ENCODE data around the gene NID2.

Gene NID2

GRCh38 chr14:52005625-52006024 is 63.2 kb downstream of the NID2 start:
- H3K4me1 ChIP-seq (ENCODE audit: control insufficient read depth in 2 of 2, insufficient read depth in 2 of 2, low read length in 2 of 2), result no peaks in the 10 kb centered on the region
- peaks cover 70 to 75% of the 10 kb centered on the region in 2 donors for H3K36me3 ChIP-seq (ENCODE audit: control insufficient read depth in 2 of 2, insufficient read depth in 2 of 2, low read length in 2 of 2)
- H3K27me3 ChIP-seq (ENCODE audit: control insufficient read depth in 2 of 2, insufficient read depth in 2 of 2, low read length in 2 of 2), result no peaks in the 10 kb centered on the region
- no peak overlapping the region for H3K9ac ChIP-seq (ENCODE audit: low read depth in 1 of 2, low read length in 2 of 2)
- no peaks in the 10 kb centered on the region for H3K9me3 ChIP-seq (ENCODE audit: control insufficient read depth in 2 of 2, low read length in 2 of 2)
- H3K4me3 ChIP-seq (ENCODE audit: low read length in 2 of 2), result no peak overlapping the region
- H3K27ac ChIP-seq (ENCODE audit: low read depth in 2 of 2, low read length in 2 of 2), result no peak overlapping the region

DNA sequence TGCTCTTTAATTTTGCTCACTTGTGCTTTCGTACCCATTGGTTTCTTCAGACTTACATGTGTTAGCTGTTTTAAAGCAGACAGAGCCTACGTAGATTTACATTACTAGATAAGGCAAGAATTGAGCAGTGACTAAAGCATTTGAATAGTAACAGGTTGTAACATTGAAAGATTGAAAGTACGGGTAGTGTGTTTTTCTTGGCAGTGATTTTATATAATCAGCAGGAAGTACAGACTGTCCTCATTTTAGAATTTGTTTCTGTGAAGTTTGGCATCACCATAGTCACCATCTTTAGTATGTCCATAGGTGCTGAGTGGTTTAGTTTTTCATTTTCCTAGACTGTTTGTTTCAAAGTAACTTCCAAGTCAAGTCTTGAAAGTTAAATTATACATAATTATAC is 65.5 kb downstream of the NID2 start:
- H3K4me1 ChIP-seq (ENCODE audit: control insufficient read depth in 2 of 2, insufficient read depth in 2 of 2, low read length in 2 of 2), result no peaks in the 10 kb centered on the region
- peaks cover 64 to 70% of the 10 kb centered on the region in 2 donors for H3K36me3 ChIP-seq (ENCODE audit: control insufficient read depth in 2 of 2, insufficient read depth in 2 of 2, low read length in 2 of 2)
- no peaks in the 10 kb centered on the region for H3K9me3 ChIP-seq (ENCODE audit: control insufficient read depth in 2 of 2, low read length in 2 of 2)
- no peak overlapping the region for H3K4me3 ChIP-seq (ENCODE audit: low read length in 2 of 2)
- H3K9ac ChIP-seq (ENCODE audit: low read depth in 1 of 2, low read length in 2 of 2), result no peak overlapping the region
- H3K27me3 ChIP-seq (ENCODE audit: control insufficient read depth in 2 of 2, insufficient read depth in 2 of 2, low read length in 2 of 2), result no peaks in the 10 kb centered on the region
- H3K27ac ChIP-seq (ENCODE audit: low read depth in 2 of 2, low read length in 2 of 2), result peak overlapping the region; percentile 26 to 32

DNA sequence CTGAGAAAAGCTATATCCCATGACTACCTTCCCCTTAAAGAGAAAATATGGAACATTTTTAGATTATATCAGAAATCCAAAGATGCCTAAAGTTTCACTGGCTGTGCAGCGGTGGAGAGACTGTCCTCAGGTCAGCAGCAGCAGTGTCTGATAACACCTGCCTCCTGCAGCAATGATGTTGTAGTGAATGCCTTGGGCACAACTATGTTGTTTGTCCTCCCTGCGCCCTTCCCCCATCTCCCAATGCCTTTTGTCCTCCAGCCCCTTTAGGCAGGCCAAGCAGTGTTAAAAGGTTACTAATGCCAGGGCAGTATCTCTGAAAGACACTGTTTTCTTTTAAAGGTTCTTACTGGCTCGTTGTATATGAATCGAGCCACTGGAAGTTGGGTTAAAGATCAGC is 66.3 kb downstream of the NID2 start:
- H3K4me1 ChIP-seq (ENCODE audit: control insufficient read depth in 2 of 2, insufficient read depth in 2 of 2, low read length in 2 of 2), result no peaks in the 10 kb centered on the region
- H3K9ac ChIP-seq (ENCODE audit: low read depth in 1 of 2, low read length in 2 of 2), result no peak overlapping the region
- H3K27ac ChIP-seq (ENCODE audit: low read depth in 2 of 2, low read length in 2 of 2), result peak overlapping the region; percentile 26 to 32
- H3K36me3 ChIP-seq (ENCODE audit: control insufficient read depth in 2 of 2, insufficient read depth in 2 of 2, low read length in 2 of 2), result peaks cover 59 to 63% of the 10 kb centered on the region in 2 donors
- H3K9me3 ChIP-seq (ENCODE audit: control insufficient read depth in 2 of 2, low read length in 2 of 2), result no peaks in the 10 kb centered on the region
- H3K4me3 ChIP-seq (ENCODE audit: low read length in 2 of 2), result no peak overlapping the region
- no peaks in the 10 kb centered on the region for H3K27me3 ChIP-seq (ENCODE audit: control insufficient read depth in 2 of 2, insufficient read depth in 2 of 2, low read length in 2 of 2)

DNA sequence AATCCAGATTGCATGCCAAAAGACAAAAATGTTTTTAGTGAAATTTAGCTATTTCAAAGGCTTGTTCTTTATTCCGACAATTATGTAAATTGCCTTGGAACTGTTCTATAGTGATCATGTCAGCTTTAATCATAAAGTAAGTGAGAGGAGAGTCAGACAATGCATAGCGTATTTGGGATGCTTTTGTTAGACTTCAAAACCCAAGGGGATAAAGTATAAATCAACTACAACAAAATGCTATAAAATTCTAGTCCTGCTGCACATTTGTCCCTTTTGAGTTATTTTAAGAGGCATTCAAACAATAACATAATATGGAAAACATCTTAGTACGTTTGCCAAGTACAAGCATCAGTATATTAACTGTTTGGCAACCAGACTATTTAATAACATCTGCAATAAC is 68.2 kb downstream of the NID2 start:
- no peak overlapping the region for H3K4me3 ChIP-seq (ENCODE audit: low read length in 2 of 2)
- H3K27ac ChIP-seq (ENCODE audit: low read depth in 2 of 2, low read length in 2 of 2), result no peak overlapping the region
- no peaks in the 10 kb centered on the region for H3K9me3 ChIP-seq (ENCODE audit: control insufficient read depth in 2 of 2, low read length in 2 of 2)
- no peaks in the 10 kb centered on the region for H3K27me3 ChIP-seq (ENCODE audit: control insufficient read depth in 2 of 2, insufficient read depth in 2 of 2, low read length in 2 of 2)
- H3K9ac ChIP-seq (ENCODE audit: low read depth in 1 of 2, low read length in 2 of 2), result no peak overlapping the region
- peaks cover 47 to 52% of the 10 kb centered on the region in 2 donors for H3K36me3 ChIP-seq (ENCODE audit: control insufficient read depth in 2 of 2, insufficient read depth in 2 of 2, low read length in 2 of 2)
- H3K4me1 ChIP-seq (ENCODE audit: control insufficient read depth in 2 of 2, insufficient read depth in 2 of 2, low read length in 2 of 2), result no peaks in the 10 kb centered on the region

- Histone ChIP-seq H3K27me3 (ENCODE audit: control insufficient read depth in 2 of 2, insufficient read depth in 2 of 2, low read length in 2 of 2) (no peaks in the 10 kb centered on the region), H3K9me3 (ENCODE audit: control insufficient read depth in 2 of 2, low read length in 2 of 2) (no peaks in the 10 kb centered on the region), H3K27ac (ENCODE audit: low read depth in 2 of 2, low read length in 2 of 2) (no peak overlapping the region), H3K9ac (ENCODE audit: low read depth in 1 of 2, low read length in 2 of 2) (no peak overlapping the region), H3K36me3 (ENCODE audit: control insufficient read depth in 2 of 2, insufficient read depth in 2 of 2, low read length in 2 of 2) (peaks cover 46% of the 10 kb centered on the region in 2 donors), H3K4me1 (ENCODE audit: control insufficient read depth in 2 of 2, insufficient read depth in 2 of 2, low read length in 2 of 2) (no peaks in the 10 kb centered on the region), H3K4me3 (ENCODE audit: low read length in 2 of 2) (no peak overlapping the region)
These were observed 68.8 kb downstream of the NID2 start for GRCh38 chr14:52000019-52000582.

DNA sequence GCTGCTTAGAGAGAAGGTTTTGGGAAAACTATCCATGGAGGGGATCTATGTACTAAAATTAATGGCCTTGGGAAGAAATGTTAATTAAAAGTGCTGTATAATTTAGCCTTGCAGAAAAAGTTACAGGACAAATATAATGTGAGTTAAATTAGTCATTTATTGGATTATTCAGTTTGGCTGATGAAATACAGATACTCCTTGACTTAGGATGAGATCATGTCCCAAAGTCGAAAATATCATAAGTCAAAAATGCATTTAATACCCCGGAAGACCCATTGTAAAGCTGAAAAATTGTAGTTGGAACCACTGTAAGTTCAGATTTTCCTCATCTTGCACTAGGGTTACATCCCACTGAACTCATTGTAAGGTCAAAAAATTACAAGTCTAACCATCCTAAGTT is 69.8 kb downstream of the NID2 start:
- H3K27ac ChIP-seq (ENCODE audit: low read depth in 2 of 2, low read length in 2 of 2), result no peak overlapping the region
- H3K27me3 ChIP-seq (ENCODE audit: control insufficient read depth in 2 of 2, insufficient read depth in 2 of 2, low read length in 2 of 2), result no peaks in the 10 kb centered on the region
- H3K9ac ChIP-seq (ENCODE audit: low read depth in 1 of 2, low read length in 2 of 2), result no peak overlapping the region
- H3K36me3 ChIP-seq (ENCODE audit: control insufficient read depth in 2 of 2, insufficient read depth in 2 of 2, low read length in 2 of 2), result peaks cover 47% of the 10 kb centered on the region in 2 donors
- no peaks in the 10 kb centered on the region for H3K4me1 ChIP-seq (ENCODE audit: control insufficient read depth in 2 of 2, insufficient read depth in 2 of 2, low read length in 2 of 2)
- H3K9me3 ChIP-seq (ENCODE audit: control insufficient read depth in 2 of 2, low read length in 2 of 2), result no peaks in the 10 kb centered on the region
- H3K4me3 ChIP-seq (ENCODE audit: low read length in 2 of 2), result no peak overlapping the region

DNA sequence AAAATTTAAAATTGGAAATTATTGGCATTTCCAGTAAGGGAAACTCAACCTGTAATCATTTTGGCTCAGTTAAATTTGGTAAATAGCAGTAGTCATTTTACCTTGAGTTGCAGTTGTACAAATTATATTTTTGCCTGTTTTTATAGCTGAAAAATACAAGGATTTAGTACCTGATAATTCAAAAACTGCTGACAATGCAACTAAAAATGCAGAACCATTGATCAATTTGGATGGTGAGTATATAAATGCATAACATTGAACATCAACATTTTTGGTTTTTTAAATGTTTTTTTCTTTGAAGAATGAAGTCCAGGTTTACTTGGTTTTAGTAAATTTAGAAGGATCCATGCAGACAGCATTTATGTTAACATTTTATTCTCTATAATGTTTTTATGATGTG is 70.5 kb downstream of the NID2 start:
- Histone ChIP-seq H3K27me3 (ENCODE audit: control insufficient read depth in 2 of 2, insufficient read depth in 2 of 2, low read length in 2 of 2) (no peaks in the 10 kb centered on the region), H3K27ac (ENCODE audit: low read depth in 2 of 2, low read length in 2 of 2) (no peak overlapping the region), H3K4me3 (ENCODE audit: low read length in 2 of 2) (no peak overlapping the region), H3K36me3 (ENCODE audit: control insufficient read depth in 2 of 2, insufficient read depth in 2 of 2, low read length in 2 of 2) (peaks cover 44 to 49% of the 10 kb centered on the region in 2 donors), H3K9ac (ENCODE audit: low read depth in 1 of 2, low read length in 2 of 2) (no peak overlapping the region), H3K9me3 (ENCODE audit: control insufficient read depth in 2 of 2, low read length in 2 of 2) (no peaks in the 10 kb centered on the region), H3K4me1 (ENCODE audit: control insufficient read depth in 2 of 2, insufficient read depth in 2 of 2, low read length in 2 of 2) (no peaks in the 10 kb centered on the region)

GRCh38 chr14:51996148-51996746 is 72.6 kb downstream of the NID2 start:
- Histone ChIP-seq H3K27ac (ENCODE audit: low read depth in 2 of 2, low read length in 2 of 2) (no peak overlapping the region), H3K4me3 (ENCODE audit: low read length in 2 of 2) (no peak overlapping the region), H3K9ac (ENCODE audit: low read depth in 1 of 2, low read length in 2 of 2) (no peak overlapping the region), H3K36me3 (ENCODE audit: control insufficient read depth in 2 of 2, insufficient read depth in 2 of 2, low read length in 2 of 2) (peaks cover 42 to 44% of the 10 kb centered on the region in 2 donors), H3K27me3 (ENCODE audit: control insufficient read depth in 2 of 2, insufficient read depth in 2 of 2, low read length in 2 of 2) (no peaks in the 10 kb centered on the region), H3K9me3 (ENCODE audit: control insufficient read depth in 2 of 2, low read length in 2 of 2) (no peaks in the 10 kb centered on the region), H3K4me1 (ENCODE audit: control insufficient read depth in 2 of 2, insufficient read depth in 2 of 2, low read length in 2 of 2) (no peaks in the 10 kb centered on the region)

DNA sequence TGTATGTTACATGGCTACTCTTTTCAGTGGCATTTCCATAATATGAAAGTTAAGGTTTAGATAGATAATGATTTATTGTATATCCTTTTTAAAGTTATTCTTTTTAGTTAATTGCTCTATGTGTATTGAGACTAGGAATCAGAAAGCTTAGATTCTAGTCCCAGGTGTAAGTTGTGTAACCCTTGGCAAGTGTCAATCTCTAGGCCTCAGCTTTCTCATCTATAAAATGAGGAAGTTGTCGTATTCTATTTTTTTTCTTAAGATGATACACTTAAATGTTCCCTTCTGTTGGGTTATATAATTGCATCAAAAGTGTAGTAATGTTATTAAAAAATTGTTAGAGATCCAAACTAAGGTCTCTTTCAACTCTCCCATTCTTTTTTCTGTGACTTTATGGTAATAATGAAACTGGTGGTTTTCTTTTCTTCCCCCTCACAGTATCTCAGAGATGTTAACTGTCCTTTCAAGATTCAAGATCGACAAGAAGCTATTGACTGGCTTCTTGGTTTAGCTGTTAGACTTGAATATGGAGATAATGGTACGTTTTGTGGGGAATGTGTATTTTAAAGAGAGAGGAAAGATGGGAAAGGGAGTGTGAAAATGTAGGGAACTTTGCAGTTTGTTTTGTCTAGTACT is 75.5 kb downstream of the NID2 start:
- H3K36me3 ChIP-seq (ENCODE audit: control insufficient read depth in 2 of 2, insufficient read depth in 2 of 2, low read length in 2 of 2), result peaks cover 27 to 33% of the 10 kb centered on the region in 2 donors
- H3K9me3 ChIP-seq (ENCODE audit: control insufficient read depth in 2 of 2, low read length in 2 of 2), result no peaks in the 10 kb centered on the region
- no peak overlapping the region for H3K4me3 ChIP-seq (ENCODE audit: low read length in 2 of 2)
- H3K27me3 ChIP-seq (ENCODE audit: control insufficient read depth in 2 of 2, insufficient read depth in 2 of 2, low read length in 2 of 2), result no peaks in the 10 kb centered on the region
- peaks cover 0 to 14% of the 10 kb centered on the region in 2 donors for H3K4me1 ChIP-seq (ENCODE audit: control insufficient read depth in 2 of 2, insufficient read depth in 2 of 2, low read length in 2 of 2)
- H3K9ac ChIP-seq (ENCODE audit: low read depth in 1 of 2, low read length in 2 of 2), result no peak overlapping the region
- no peak overlapping the region for H3K27ac ChIP-seq (ENCODE audit: low read depth in 2 of 2, low read length in 2 of 2)

- peak overlapping the region; percentile 68 to 97 for H3K9ac ChIP-seq (ENCODE audit: low read depth in 1 of 2, low read length in 2 of 2)
- peaks cover 21 to 29% of the 10 kb centered on the region in 2 donors for H3K36me3 ChIP-seq (ENCODE audit: control insufficient read depth in 2 of 2, insufficient read depth in 2 of 2, low read length in 2 of 2)
- H3K27ac ChIP-seq (ENCODE audit: low read depth in 2 of 2, low read length in 2 of 2), result no peak overlapping the region
- peak overlapping the region; percentile 95 to 98 for H3K4me3 ChIP-seq (ENCODE audit: low read length in 2 of 2)
- H3K4me1 ChIP-seq (ENCODE audit: control insufficient read depth in 2 of 2, insufficient read depth in 2 of 2, low read length in 2 of 2), result peaks cover 0 to 15% of the 10 kb centered on the region in 2 donors
- no peaks in the 10 kb centered on the region for H3K9me3 ChIP-seq (ENCODE audit: control insufficient read depth in 2 of 2, low read length in 2 of 2)
- H3K27me3 ChIP-seq (ENCODE audit: control insufficient read depth in 2 of 2, insufficient read depth in 2 of 2, low read length in 2 of 2), result no peaks in the 10 kb centered on the region
These were observed 78.4 kb downstream of the NID2 start for GRCh38 chr14:51990488-51990887.
